Kidney glomerular epithelial cell (primary cell): ENCODE data around the gene DLGAP5.

Experiments
- DNase-seq: peaks from one replicate; lab custom pipeline; 2025; lab: John Stamatoyannopoulos, UW

DLGAP5 gene, protein sequence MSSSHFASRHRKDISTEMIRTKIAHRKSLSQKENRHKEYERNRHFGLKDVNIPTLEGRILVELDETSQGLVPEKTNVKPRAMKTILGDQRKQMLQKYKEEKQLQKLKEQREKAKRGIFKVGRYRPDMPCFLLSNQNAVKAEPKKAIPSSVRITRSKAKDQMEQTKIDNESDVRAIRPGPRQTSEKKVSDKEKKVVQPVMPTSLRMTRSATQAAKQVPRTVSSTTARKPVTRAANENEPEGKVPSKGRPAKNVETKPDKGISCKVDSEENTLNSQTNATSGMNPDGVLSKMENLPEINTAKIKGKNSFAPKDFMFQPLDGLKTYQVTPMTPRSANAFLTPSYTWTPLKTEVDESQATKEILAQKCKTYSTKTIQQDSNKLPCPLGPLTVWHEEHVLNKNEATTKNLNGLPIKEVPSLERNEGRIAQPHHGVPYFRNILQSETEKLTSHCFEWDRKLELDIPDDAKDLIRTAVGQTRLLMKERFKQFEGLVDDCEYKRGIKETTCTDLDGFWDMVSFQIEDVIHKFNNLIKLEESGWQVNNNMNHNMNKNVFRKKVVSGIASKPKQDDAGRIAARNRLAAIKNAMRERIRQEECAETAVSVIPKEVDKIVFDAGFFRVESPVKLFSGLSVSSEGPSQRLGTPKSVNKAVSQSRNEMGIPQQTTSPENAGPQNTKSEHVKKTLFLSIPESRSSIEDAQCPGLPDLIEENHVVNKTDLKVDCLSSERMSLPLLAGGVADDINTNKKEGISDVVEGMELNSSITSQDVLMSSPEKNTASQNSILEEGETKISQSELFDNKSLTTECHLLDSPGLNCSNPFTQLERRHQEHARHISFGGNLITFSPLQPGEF

GRCh38 chr14:55191203-55192053, at the start of gene DLGAP5:
Gene DLGAP5 (minus strand): TSS chr14:55191585. CDS start chr14:55189179, 2,406 bp downstream.
- DNase-seq, result peak; percentile 95

GRCh38 chr14:55240526-55241178, 49.3 kb upstream of the DLGAP5 start:
- DNase-seq, result no peak

- no peak for DNase-seq
Measured at GRCh38 chr14:55239320-55239719, 47.9 kb upstream of the DLGAP5 start.

- DNase-seq, result no peak
Measured at GRCh38 chr14:55238019-55238680, 46.8 kb upstream of the DLGAP5 start.

- DNase-seq, result no peak
Measured at GRCh38 chr14:55233591-55233990, 42.2 kb upstream of the DLGAP5 start.

DNA sequence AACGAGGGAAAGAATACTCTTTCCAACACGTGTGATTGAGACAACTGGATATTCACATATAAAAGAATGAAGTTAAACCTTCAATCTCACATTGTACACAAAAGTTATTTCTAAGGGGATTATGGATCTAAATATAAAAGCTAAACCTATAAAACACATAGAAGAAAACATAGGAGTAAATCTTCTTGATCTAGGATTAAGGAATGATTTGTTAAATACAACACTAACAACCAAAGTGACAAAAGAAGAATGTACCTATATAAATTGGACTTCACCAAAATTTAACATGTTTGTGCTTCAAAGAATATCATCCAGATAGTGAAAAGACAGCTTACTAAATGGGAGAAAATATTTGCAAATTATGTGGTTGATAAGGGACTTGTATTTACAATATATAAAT, 36.9 kb upstream of the DLGAP5 start:
- DNase-seq, result no peak

GRCh38 chr14:55223364-55223763, 32.0 kb upstream of the DLGAP5 start:
- DNase-seq, result no peak

- DNase-seq, result peak; percentile 16
Measured at GRCh38 chr14:55221968-55222367, 30.6 kb upstream of the DLGAP5 start.

DNA sequence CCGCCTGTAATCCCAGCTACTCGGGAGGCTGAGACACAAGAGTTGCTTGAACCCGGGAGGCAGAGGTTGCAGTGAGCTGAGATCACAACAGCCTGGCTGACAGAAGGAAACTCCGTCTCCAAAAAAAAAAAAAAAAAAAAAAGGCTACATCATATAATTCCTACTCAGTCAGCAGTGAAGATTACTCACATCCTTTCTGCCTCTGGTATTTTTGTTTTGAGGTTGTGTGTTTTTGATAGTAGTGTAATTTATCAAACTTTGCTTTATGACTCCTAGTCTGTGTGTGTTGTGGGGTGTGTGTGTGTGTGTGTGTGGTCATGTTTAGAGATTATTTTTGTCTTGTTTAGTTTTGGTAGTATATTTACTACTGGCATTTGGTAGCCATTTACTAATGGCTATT, 29.8 kb upstream of the DLGAP5 start:
- peak; percentile 50 for DNase-seq

- DNase-seq, result no peak
Measured at GRCh38 chr14:55220230-55220629, 28.8 kb upstream of the DLGAP5 start.

DNA sequence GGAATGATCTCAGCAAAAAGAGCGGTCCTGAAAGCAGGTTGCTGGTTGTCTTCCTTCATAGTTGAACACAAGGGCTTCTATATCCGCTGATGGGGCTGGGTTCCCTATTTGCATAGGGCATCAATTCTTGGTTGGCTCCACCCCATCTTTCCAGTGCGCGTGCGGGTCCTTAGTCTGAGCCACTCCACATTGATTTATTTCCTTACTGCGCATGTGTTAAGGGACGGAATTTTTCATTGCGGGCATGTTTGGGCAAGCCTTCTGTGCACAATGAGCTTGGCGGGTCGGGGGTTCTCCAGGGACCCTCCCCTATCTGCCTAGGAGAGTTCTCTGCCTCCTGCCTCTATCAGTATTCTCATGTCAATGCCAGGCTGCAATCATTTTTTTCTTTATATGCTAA, 21.2 kb upstream of the DLGAP5 start:
- DNase-seq, result no peak

- no peak for DNase-seq
Measured at GRCh38 chr14:55207832-55208231, 16.4 kb upstream of the DLGAP5 start.

- DNase-seq, result no peak
Measured at GRCh38 chr14:55206175-55206693, 14.8 kb upstream of the DLGAP5 start.

DNA sequence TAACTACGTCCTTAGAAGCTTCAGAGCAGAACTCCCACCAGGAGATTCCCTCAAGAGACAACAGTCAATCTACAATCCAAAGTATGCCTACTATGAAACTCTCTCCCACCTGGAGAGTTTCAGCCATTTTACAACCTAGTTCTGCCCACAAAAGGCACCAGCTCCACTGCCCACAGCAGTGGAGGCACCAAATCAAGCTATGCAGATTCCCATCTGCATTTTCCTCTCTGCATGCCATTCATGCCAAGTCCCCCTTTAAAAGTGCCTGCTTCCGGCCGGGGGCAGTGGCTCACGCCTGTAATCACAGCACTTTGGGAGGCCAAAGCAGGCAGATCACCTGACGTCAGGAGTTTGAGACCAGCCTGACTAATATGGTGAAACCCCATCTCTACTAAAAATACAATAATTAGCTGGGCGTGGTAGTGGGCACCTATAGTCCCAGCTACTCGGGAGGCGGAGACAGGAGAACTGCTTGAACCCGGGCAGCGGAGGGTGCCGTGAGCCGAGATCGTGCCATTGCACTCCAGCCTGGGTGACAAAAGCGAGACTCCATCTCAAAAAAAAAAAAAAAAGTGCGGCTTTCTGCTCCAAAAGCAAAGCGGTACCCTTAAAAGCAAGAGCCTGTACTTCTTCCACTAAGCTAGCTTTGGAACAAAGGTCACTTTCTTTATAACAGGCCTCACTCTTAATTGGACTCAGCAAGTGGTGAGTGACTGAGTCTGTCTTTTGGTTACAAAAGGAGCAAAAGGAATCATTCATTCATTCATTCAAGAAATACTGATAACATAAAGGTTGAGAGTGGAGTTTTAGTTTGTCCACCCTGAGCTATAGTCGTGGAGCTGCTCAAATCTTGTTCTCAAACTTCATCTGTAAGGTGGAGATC, 10.1 kb upstream of the DLGAP5 start:
- no peak for DNase-seq

GRCh38 chr14:55200651-55201050, 9.3 kb upstream of the DLGAP5 start:
- no peak for DNase-seq

DNA sequence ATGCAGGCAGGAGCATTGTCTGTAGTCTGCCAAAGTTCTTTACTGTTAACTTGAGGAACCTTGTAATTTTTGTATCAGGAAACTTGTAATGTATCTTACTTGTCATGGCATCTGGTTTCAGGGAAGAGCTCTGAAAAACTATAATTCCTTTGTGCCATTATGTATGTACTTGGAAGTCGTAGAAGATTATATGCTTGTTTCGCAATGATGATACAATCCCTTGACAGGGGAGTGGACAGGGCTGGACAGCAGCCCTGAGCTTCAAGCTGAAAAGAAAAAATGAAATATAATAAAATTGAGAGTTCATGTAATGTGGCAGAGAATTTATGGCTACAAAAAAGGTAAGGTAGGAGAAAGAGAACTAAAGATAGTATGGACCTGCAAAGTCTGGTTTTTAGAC, 7.4 kb upstream of the DLGAP5 start:
- DNase-seq, result no peak

DNA sequence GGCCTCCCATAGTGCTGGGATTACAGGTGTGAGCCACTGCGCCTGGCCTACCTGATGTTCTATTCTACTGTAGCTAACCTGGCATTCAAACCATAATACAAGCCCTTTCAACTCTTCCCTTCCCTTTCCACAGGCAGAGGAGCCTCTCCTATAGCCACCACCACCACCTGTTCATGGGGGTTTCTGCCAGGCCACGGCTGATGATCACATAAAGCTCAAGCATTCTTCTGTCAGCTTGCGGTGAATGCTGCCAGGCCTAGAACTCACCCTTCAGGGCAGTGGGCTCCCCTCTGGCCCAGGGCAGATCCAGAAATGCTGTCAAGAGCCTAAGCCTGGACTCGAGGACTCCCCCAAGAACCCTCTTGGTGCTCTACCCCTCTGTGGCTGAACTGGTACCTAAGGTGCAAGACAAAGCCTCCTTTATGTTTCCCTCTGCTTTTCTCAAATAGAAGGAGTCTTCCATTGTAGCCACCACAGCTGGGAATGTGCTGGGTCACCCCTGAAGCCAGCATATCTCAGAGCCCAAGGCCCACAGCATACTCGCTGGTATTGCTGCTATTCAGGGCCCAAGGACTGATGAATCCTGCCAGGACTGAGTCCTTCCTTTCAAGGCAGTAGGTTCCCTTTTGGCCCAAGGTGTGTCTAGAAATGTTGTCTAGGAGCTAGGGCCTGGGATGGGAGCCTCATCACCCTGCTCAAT, 3.4 kb upstream of the DLGAP5 start:
- DNase-seq, result no peak

- DNase-seq, result no peak
Measured at GRCh38 chr14:55192054-55192621, 753 bp upstream of the DLGAP5 start.

DNA sequence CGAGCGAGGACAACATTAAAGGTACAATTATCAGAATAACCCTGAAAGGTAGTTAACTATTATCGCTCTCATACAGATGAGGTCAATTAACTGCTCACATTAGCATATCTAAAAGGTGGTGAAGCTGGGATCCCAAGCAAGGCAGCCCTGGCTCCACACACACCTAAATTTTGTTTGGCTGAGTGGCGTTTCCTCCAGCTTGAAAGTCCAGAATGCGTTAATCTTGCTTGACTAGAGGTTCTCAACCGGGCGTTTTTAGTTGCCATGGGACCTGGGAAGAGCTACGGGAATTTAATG, 531 bp downstream of the DLGAP5 start:
- DNase-seq, result no peak
